ENCODE data around the gene ELAC2.
"Not testable (repeated sequence)": the region's sequence is repeated elsewhere in the genome, so short reads cannot be mapped to it uniquely, and the experiment has no call there.

Gene ELAC2

GRCh38 chr17:12993631-12994030 lies 24.2 kb downstream of the ELAC2 start:
- no peak for DNase-seq (ENCODE audit: low read depth in 1 of 2, low spot score in 1 of 2)

GRCh38 chr17:12992676-12993075 lies 25.2 kb downstream of the ELAC2 start:
- DNase-seq (ENCODE audit: low read depth in 1 of 2, low spot score in 1 of 2): no peak

GRCh38 chr17:12990926-12991325 lies 26.9 kb downstream of the ELAC2 start:
- no peak for DNase-seq (ENCODE audit: low read depth in 1 of 2, low spot score in 1 of 2)

DNA sequence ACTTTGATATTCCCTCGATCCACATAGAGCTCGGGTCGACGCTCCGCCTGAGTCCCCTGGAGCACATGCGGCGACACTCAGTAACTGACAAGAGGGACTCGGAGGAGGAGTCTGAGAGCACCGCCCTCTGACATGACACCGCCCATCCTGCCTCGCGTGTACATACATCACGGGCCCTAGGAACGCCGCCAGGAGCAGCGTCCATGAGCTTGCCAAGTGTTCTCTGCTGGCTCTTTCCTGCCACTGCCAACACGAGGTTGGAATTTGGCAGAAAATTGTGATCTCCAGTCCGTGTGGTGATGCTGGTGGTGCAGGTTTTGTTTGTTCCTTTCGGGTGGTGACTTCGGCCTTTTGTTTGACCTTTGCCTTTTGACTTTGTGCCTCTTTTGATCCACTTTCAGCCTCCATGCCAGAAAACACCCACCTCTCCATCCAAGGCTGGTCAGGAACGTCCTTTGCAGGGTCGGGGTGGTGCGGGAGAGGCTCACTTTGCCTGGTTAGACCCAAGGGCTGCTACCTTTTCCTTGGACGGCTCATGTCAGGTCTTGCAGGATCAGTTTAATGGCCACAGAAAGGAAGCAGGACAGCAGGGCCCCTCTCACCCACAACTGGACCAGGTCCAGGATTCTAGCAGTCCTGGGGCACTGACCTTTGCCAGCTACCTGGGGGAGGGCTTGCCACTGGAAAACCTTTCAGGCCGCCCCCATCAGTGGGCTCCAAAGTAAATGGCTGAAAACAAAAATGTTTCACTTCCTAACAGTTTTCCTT lies 27.6 kb downstream of the ELAC2 start:
- no peak for DNase-seq (ENCODE audit: low read depth in 1 of 2, low spot score in 1 of 2)

DNA sequence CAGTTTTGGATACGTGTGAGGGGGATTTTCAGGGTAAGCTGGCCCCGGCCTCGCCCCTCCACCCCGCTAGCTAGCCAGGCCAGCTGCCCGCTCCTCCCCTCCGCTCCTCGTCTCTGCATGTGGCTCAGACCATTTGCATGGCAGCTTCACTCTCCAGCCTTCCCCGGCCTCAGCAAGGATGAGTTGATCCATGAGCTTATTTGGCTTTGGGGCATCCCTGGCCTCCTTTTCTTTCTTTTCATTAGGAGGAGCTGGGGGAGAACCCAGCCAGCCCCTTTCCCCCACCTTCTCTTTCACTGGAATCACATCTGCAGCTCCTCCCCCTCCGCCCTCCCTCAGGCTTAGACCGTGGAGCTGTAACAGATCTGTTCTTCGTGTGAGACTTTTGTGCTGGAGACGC lies 30.7 kb downstream of the ELAC2 start:
- DNase-seq (ENCODE audit: low read depth in 1 of 2, low spot score in 1 of 2): no peak

DNA sequence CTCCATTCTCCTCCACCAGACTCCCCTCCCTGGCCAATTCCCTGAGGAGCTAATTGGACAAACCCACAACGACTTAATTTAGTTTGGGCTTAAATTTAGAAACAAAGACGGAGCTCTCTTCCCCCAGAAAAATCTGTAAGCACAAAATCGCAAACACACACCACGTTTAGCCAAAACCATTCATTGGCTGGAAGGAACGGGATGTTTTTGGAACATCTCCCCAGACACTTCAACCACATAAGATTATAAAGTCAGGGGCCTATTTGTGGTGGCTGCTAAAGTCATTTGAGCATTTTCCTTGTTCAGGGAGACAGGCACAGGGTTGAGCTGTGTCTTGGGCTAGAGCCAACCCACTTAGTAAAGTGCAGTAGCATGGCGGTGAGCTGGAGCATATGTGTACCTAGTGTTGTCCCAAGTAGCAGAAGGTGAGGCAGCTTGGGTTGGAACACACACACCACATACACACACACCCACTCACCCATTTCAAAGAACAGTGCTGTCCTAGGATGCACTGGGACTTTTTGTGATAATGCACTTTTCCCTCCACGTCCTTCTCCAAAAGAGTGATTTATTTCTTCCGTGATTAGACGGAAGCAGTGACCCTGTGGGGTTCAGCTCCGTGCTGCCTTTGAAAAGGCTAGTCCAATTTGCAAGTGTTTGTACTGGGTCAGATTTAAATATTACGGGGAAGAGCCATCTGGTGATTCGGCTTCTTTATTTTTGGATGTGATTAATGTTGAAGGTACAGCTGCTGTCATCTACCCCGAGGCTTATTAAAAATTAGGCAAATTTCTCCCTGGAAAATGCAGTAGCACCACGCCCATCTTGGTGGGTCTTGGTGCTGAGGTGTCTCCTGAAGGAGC lies 32.2 kb downstream of the ELAC2 start:
- DNase-seq (ENCODE audit: low read depth in 1 of 2, low spot score in 1 of 2): no peak

- DNase-seq (ENCODE audit: low read depth in 1 of 2, low spot score in 1 of 2): no peak
These were observed 33.6 kb downstream of the ELAC2 start for GRCh38 chr17:12983991-12984884.

- no peak for DNase-seq (ENCODE audit: low read depth in 1 of 2, low spot score in 1 of 2)
These were observed 35.6 kb downstream of the ELAC2 start for GRCh38 chr17:12982224-12982623.

DNA sequence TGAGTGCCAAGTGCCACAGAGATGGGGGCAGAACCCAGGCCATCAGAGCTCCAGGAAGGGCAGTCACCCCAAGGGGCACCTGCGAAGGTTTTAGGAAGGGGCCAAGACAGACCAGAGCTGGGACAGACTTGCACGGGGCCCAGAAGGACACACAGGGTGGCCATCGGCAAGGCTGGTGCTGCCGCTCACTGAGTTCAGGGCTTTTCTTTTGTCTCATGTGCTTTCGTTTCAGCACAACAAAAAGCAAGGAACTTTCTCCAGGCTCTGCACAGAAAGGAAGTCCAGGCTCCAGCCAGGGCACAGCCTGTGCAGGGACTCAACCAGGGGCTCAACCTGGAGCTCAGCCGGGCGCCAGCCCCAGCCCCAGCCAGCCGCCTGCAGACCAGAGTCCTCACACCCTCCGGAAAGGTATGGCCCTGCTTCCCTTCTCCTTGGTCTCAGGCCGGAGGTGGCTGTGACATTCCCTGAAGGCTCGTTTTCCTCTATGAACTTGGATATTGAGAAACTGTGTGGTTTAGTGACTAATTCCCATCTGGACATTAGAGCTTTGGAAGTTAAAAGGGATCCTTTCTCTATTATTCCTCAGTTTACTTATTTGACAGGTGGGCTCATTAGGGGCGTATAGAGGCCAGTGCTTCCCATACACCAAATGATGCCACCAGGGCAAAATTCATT lies 37.9 kb downstream of the ELAC2 start:
- DNase-seq (ENCODE audit: low read depth in 1 of 2, low spot score in 1 of 2): no peak

DNA sequence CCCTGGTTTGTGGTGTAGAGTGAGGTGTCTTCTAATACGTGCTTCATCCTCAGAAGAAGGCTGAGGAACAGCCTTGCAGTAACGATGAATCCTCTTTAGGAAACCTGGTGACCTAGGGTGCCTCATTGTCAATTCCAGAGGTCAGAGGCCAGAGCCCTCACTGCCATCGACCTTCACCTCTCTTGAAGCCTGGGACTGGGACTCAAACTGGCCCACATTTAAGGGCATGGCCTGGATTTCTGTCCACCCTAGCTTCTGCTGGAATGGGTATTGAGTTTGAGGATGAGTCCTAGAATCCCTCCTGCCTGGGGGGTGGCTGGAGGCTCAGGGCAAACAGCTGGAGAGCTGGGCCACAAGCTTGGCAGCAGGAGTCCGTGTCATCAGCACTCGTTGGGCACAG lies 38.6 kb downstream of the ELAC2 start:
- DNase-seq (ENCODE audit: low read depth in 1 of 2, low spot score in 1 of 2): no peak

- not testable (repeated sequence) for DNase-seq (ENCODE audit: low read depth in 1 of 2, low spot score in 1 of 2)
These were observed 39.0 kb downstream of the ELAC2 start for GRCh38 chr17:12978787-12979186.

GRCh38 chr17:12977008-12977751 lies 40.6 kb downstream of the ELAC2 start:
- no peak for DNase-seq (ENCODE audit: low read depth in 1 of 2, low spot score in 1 of 2)

- DNase-seq (ENCODE audit: low read depth in 1 of 2, low spot score in 1 of 2): no peak
These were observed 43.8 kb downstream of the ELAC2 start for GRCh38 chr17:12974005-12974531.

DNA sequence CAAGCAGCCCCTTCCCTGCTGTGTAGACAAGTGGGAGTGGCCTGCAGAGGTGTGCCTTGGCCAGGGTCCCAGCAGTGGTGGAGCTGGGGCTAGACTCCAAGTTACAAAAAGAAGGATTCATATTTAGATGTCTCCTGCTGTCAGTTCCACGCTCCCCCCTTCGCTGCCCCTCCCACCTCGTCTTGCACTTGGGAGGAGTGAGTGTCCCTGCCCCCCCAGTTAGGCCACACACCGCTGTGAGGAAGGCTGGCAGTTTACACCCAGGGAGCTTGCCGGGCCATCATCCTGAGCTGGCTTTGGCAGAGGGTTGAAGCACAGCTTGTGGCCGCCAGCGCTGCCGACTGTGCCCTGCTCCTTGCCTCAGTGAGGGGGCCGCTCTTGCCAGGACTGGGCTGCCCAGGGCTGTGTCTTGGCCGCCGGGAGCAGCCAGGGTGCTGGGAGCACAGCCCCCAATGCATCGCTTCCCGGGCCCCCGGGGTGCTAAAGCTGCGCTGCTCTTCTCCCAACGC lies 44.3 kb downstream of the ELAC2 start:
- DNase-seq (ENCODE audit: low read depth in 1 of 2, low spot score in 1 of 2): no peak

DNA sequence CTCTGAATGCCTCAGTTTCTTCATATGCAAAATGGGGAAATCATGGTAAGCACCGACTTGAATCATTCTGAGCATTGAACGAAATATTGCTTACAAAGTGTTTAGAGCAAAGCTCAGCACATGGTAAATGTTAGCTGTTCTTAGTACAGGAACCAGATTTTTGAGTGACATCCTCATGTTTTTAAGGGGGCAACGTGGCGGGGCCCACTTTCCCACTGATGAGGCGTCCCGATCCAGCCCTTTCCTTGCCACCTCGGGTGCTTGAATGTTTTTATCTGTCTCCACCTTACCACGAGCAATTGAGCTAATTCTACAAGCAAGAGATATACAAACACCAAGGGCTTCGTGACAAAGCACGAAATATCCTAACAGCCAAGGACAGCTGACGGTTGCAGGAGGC lies 49.9 kb downstream of the ELAC2 start:
- no peak for DNase-seq (ENCODE audit: low read depth in 1 of 2, low spot score in 1 of 2)

DNA sequence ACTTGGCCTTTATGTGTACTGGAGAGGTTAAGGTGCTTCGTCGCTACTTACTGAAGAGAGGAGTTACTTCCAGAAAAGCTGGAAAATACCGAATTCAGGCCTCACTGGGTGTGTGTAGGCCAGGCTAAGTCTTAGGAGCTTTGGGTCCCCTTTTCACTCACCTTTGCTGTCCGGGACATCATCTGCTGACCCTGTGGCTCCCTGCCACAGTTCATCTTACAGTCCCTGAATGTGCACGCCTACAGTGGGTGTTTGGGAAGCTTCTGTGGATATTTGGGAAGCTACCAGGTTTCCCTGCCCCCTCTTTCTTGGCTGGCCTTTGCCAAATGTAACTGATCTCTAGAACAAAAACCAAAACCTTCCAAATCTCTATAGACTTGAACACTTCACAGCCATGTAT lies 51.4 kb downstream of the ELAC2 start:
- no peak for DNase-seq (ENCODE audit: low read depth in 1 of 2, low spot score in 1 of 2)

DNA sequence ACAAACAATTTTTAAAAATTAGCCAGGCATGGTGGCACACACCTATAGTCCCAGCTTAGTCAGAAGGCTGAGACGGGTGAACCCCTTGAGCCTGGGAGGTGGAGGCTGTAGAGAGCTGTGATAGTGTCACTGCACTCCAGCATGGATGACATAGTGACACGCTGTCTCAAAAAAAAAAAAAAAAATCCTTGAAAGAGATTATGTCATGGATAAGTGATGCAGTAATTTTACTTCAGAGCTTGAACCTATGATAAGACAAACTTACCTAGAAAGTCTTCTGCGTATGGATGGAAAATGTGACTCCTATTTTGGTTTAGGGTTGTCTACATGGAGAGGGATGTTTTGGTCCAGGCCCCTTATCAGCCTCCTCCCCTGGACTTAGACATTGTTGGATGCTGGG lies 51.8 kb downstream of the ELAC2 start:
- DNase-seq (ENCODE audit: low read depth in 1 of 2, low spot score in 1 of 2): no peak

GRCh38 chr17:12964840-12965239 lies 53.0 kb downstream of the ELAC2 start:
- DNase-seq (ENCODE audit: low read depth in 1 of 2, low spot score in 1 of 2): no peak

- no peak for DNase-seq (ENCODE audit: low read depth in 1 of 2, low spot score in 1 of 2)
These were observed 53.7 kb downstream of the ELAC2 start for GRCh38 chr17:12964162-12964561.

- DNase-seq (ENCODE audit: low read depth in 1 of 2, low spot score in 1 of 2): no peak
These were observed 54.3 kb downstream of the ELAC2 start for GRCh38 chr17:12963505-12963904.

Data from stimulated activated CD4-positive, alpha-beta T cell treated with anti-CD3 and anti-CD28 coated beads, Interleukin-15, amount 100 ng/mL, for 1 hour (primary cell).